SK-N-MC (cell line): ENCODE measurements around the gene TAB3.

ENCODE experiments used
- DNase-seq: peaks from one replicate; pipeline ENCODE4 v3.0.0-alpha.2; 2011; ENCODE audit warnings: low read depth, low spot score
- H3K27ac ChIP-seq: fragments of 200-600 bp; sonication (generic); 2 replicates; pipeline ENCODE4 v1.5.1; 2016; ENCODE audit warnings: mixed run types
- H3K36me3 ChIP-seq: fragments of 200-600 bp; sonication (generic); 2 replicates; pipeline ENCODE4 v1.6.1; 2017; ENCODE audit warnings: antibody characterized with exemption, low read length, mixed read lengths; ENCODE audit not compliant: insufficient read depth
- H3K4me3 ChIP-seq: fragments of 200-600 bp; sonication (generic); 2 replicates; pipeline ENCODE4 v1.5.1; 2016
- H3K9ac ChIP-seq: fragments of 200-600 bp; sonication (generic); 2 replicates; pipeline ENCODE4 v1.8.0; 2017; ENCODE audit warnings: mixed run types, mixed read lengths; ENCODE audit not compliant: insufficient read length
- H3K9me3 ChIP-seq: fragments of 200-600 bp; sonication (generic); 2 replicates; pipeline ENCODE4 v1.6.1; 2017; ENCODE audit warnings: low read depth, mild to moderate bottlenecking, antibody characterized with exemption, low read length, moderate library complexity, mixed read lengths
- EZH2 ChIP-seq: fragments of 200-600 bp; sonication (generic); IDR thresholded peaks from one replicate; pipeline ENCODE4 v1.6.1; 2017; ENCODE audit warnings: antibody characterized with exemption
- FOXP2 ChIP-seq: optimal IDR thresholded peaks from 2 replicates; pipeline ENCODE3; 2011; ENCODE audit warnings: mild to moderate bottlenecking, moderate library complexity; ENCODE audit not compliant: insufficient read depth; ENCODE audit errors: extremely low read length, control extremely low read depth
- POLR2AphosphoS5 ChIP-seq: IDR thresholded peaks from 2 replicates; pipeline ENCODE4 v1.6.1; 2012; ENCODE audit warnings: mild to moderate bottlenecking, low read depth, low read length, borderline replicate concordance

TAB3 gene

GRCh38 chrX:30858098-30858497 lies 31.0 kb downstream of the TAB3 start:
- Histone ChIP-seq H3K27ac (no peak overlapping the region), H3K9me3 (no peaks in the 10 kb centered on the region), H3K4me3 (no peak overlapping the region), H3K36me3 (peaks cover 8% of the 10 kb centered on the region; the same call in 1 of the 2 replicates), H3K9ac (no peak overlapping the region)
- DNase-seq, result no peak
- no peak for TF ChIP-seq POLR2AphosphoS5
- no peak for TF ChIP-seq FOXP2
- no peak for TF ChIP-seq EZH2

- Histone ChIP-seq H3K9me3 (no peaks in the 10 kb centered on the region), H3K4me3 (no peak overlapping the region), H3K36me3 (peaks cover 8% of the 10 kb centered on the region; the same call in 1 of the 2 replicates), H3K27ac (no peak overlapping the region), H3K9ac (no peak overlapping the region)
- TF ChIP-seq FOXP2 (no peak), POLR2AphosphoS5 (no peak), EZH2 (no peak)
- no peak for DNase-seq
These were observed 37.6 kb downstream of the TAB3 start for GRCh38 chrX:30851449-30851848.

- TF ChIP-seq POLR2AphosphoS5 (no peak), FOXP2 (no peak), EZH2 (no peak)
- no peak overlapping the region for H3K27ac ChIP-seq
- no peaks in the 10 kb centered on the region for H3K9me3 ChIP-seq
- DNase-seq, result no peak
- no peak overlapping the region for H3K4me3 ChIP-seq
- H3K9ac ChIP-seq, result no peak overlapping the region
- H3K36me3 ChIP-seq, result peaks cover 15% of the 10 kb centered on the region
These were observed 53.7 kb downstream of the TAB3 start for GRCh38 chrX:30835373-30835772.

GRCh38 chrX:30833896-30834295 lies 55.2 kb downstream of the TAB3 start:
- peaks cover 10% of the 10 kb centered on the region for H3K36me3 ChIP-seq
- H3K9me3 ChIP-seq, result no peaks in the 10 kb centered on the region
- H3K9ac ChIP-seq, result no peak overlapping the region
- H3K4me3 ChIP-seq, result no peak overlapping the region
- H3K27ac ChIP-seq, result no peak overlapping the region
- no peak for TF ChIP-seq FOXP2
- no peak for DNase-seq

- H3K4me3 ChIP-seq, result no peak overlapping the region
- H3K27ac ChIP-seq, result no peak overlapping the region
- no peak overlapping the region for H3K9ac ChIP-seq
- TF ChIP-seq FOXP2 (no peak), POLR2AphosphoS5 (no peak), EZH2 (no peak)
- DNase-seq, result no peak
- no peaks in the 10 kb centered on the region for H3K36me3 ChIP-seq
- H3K9me3 ChIP-seq, result no peaks in the 10 kb centered on the region
These were observed 58.0 kb downstream of the TAB3 start for GRCh38 chrX:30831082-30831481.

- H3K4me3 ChIP-seq, result no peak overlapping the region
- H3K9me3 ChIP-seq, result no peaks in the 10 kb centered on the region
- no peak overlapping the region for H3K9ac ChIP-seq
- no peaks in the 10 kb centered on the region for H3K36me3 ChIP-seq
- H3K27ac ChIP-seq, result no peak overlapping the region
- TF ChIP-seq EZH2 (no peak), POLR2AphosphoS5 (no peak), FOXP2 (no peak)
- DNase-seq, result no peak
These were observed 58.6 kb downstream of the TAB3 start for GRCh38 chrX:30830326-30830943.

- no peak overlapping the region for H3K27ac ChIP-seq
- no peak overlapping the region for H3K4me3 ChIP-seq
- no peak for TF ChIP-seq EZH2
- no peak for TF ChIP-seq FOXP2
- TF ChIP-seq POLR2AphosphoS5, result no peak
- no peaks in the 10 kb centered on the region for H3K36me3 ChIP-seq
- no peak overlapping the region for H3K9ac ChIP-seq
- no peak for DNase-seq
- H3K9me3 ChIP-seq, result no peaks in the 10 kb centered on the region
These were observed 64.8 kb downstream of the TAB3 start for GRCh38 chrX:30824275-30824674.

GRCh38 chrX:30822764-30823163 lies 66.3 kb downstream of the TAB3 start:
- no peak for TF ChIP-seq POLR2AphosphoS5
- TF ChIP-seq FOXP2, result no peak
- no peak for TF ChIP-seq EZH2

GRCh38 chrX:30822068-30822681 lies 66.9 kb downstream of the TAB3 start:
- H3K9me3 ChIP-seq, result no peaks in the 10 kb centered on the region
- no peak overlapping the region for H3K9ac ChIP-seq
- H3K36me3 ChIP-seq, result no peaks in the 10 kb centered on the region
- DNase-seq, result no peak
- no peak overlapping the region for H3K27ac ChIP-seq
- TF ChIP-seq FOXP2, result no peak
- no peak for TF ChIP-seq EZH2
- no peak for TF ChIP-seq POLR2AphosphoS5
- no peak overlapping the region for H3K4me3 ChIP-seq

More at GRCh38 chrX:30822764-30823163, 66.3 kb downstream of the TAB3 start:
- H3K9me3 ChIP-seq, result no peaks in the 10 kb centered on the region
- H3K9ac ChIP-seq, result no peak overlapping the region
- DNase-seq, result no peak
- no peak overlapping the region for H3K27ac ChIP-seq
- H3K36me3 ChIP-seq, result no peaks in the 10 kb centered on the region
- H3K4me3 ChIP-seq, result no peak overlapping the region
